HEK293 (cell line): Measurements from ENCODE around the gene TRIM33.

Source experiments
- AEBP2 ChIP-seq: fragments of 450-650 bp; formaldehyde crosslinking; IDR thresholded peaks from 2 replicates; pipeline ENCODE4 v1.5.1; 2016; ENCODE audit warnings: missing biosample characterization, missing genetic modification characterization, borderline replicate concordance
- GLIS1 ChIP-seq: fragments of 450-650 bp; formaldehyde crosslinking; IDR thresholded peaks from 2 replicates; pipeline ENCODE4 v1.5.1; 2016; ENCODE audit warnings: missing biosample characterization, missing genetic modification characterization
- GLIS2 ChIP-seq: fragments of 450-650 bp; formaldehyde crosslinking; IDR thresholded peaks from 2 replicates; pipeline ENCODE4 v1.5.1; 2016; ENCODE audit warnings: missing biosample characterization, missing genetic modification characterization
- INSM2 ChIP-seq: fragments of 450-650 bp; formaldehyde crosslinking; IDR thresholded peaks from 2 replicates; pipeline ENCODE4 v1.5.1; 2016; ENCODE audit warnings: missing biosample characterization, missing genetic modification characterization
- KLF10 ChIP-seq: fragments of 450-650 bp; IDR thresholded peaks from 2 replicates; pipeline ENCODE4 v1.5.1; 2018; ENCODE audit warnings: missing biosample characterization, mild to moderate bottlenecking, missing genetic modification characterization
- KLF8 ChIP-seq: fragments of 450-650 bp; formaldehyde crosslinking; IDR thresholded peaks from 2 replicates; pipeline ENCODE4 v1.5.1; 2016; ENCODE audit warnings: missing biosample characterization, missing genetic modification characterization
- KLF9 ChIP-seq: fragments of 450-650 bp; formaldehyde crosslinking; IDR thresholded peaks from 2 replicates; pipeline ENCODE4 v1.5.1; 2016; ENCODE audit warnings: missing biosample characterization, missing genetic modification characterization, low read depth
- REPIN1 ChIP-seq: fragments of 450-650 bp; formaldehyde crosslinking; IDR thresholded peaks from 2 replicates; pipeline ENCODE4 v1.5.1; 2017; ENCODE audit warnings: missing biosample characterization, missing genetic modification characterization, low read depth
- ZBTB11 ChIP-seq: fragments of 450-650 bp; formaldehyde crosslinking; conservative IDR thresholded peaks from 2 replicates; pipeline ENCODE4 v1.5.1; 2016; ENCODE audit warnings: low read depth, missing biosample characterization, missing genetic modification characterization
- ZBTB20 ChIP-seq: fragments of 450-650 bp; formaldehyde crosslinking; IDR thresholded peaks from 2 replicates; pipeline ENCODE4 v1.5.1; 2016; ENCODE audit warnings: missing biosample characterization, missing genetic modification characterization
- ZBTB7A ChIP-seq: fragments of 450-650 bp; formaldehyde crosslinking; IDR thresholded peaks from 2 replicates; pipeline ENCODE4 v1.5.1; 2016; ENCODE audit warnings: low read depth, missing biosample characterization, missing genetic modification characterization
- ZEB2 ChIP-seq: fragments of 450-650 bp; formaldehyde crosslinking; IDR thresholded peaks from 2 replicates; pipeline ENCODE4 v1.5.1; 2016; ENCODE audit warnings: missing biosample characterization, missing genetic modification characterization
- ZIC2 ChIP-seq: fragments of 450-650 bp; formaldehyde crosslinking; IDR thresholded peaks from 2 replicates; pipeline ENCODE4 v1.5.1; 2016; ENCODE audit warnings: missing biosample characterization, missing genetic modification characterization
- ZNF2 ChIP-seq: fragments of 450-650 bp; formaldehyde crosslinking; IDR thresholded peaks from 2 replicates; pipeline ENCODE4 v1.5.1; 2016; ENCODE audit warnings: missing biosample characterization, missing genetic modification characterization
- ZNF23 ChIP-seq: fragments of 450-650 bp; formaldehyde crosslinking; IDR thresholded peaks from 2 replicates; pipeline ENCODE4 v1.5.1; 2016; ENCODE audit warnings: missing biosample characterization, missing genetic modification characterization, borderline replicate concordance
- ZNF248 ChIP-seq: fragments of 450-650 bp; formaldehyde crosslinking; IDR thresholded peaks from 2 replicates; pipeline ENCODE4 v1.5.1; 2017; ENCODE audit warnings: missing biosample characterization, missing genetic modification characterization
- ZNF324 ChIP-seq: fragments of 450-650 bp; formaldehyde crosslinking; IDR thresholded peaks from 2 replicates; pipeline ENCODE4 v1.5.1; 2016; ENCODE audit warnings: missing biosample characterization, missing genetic modification characterization
- ZNF341 ChIP-seq: fragments of 450-650 bp; formaldehyde crosslinking; IDR thresholded peaks from 2 replicates; pipeline ENCODE4; 2016; ENCODE audit warnings: low read depth, missing biosample characterization, missing genetic modification characterization
- ZNF433 ChIP-seq: fragments of 450-650 bp; formaldehyde crosslinking; IDR thresholded peaks from 2 replicates; pipeline ENCODE4 v1.5.1; 2016; ENCODE audit warnings: missing biosample characterization, missing genetic modification characterization, low read depth
- ZNF449 ChIP-seq: fragments of 450-650 bp; formaldehyde crosslinking; IDR thresholded peaks from 2 replicates; pipeline ENCODE4 v1.5.1; 2017; ENCODE audit warnings: missing biosample characterization, mild to moderate bottlenecking, missing genetic modification characterization, moderate library complexity
- ZNF518A ChIP-seq: fragments of 450-650 bp; formaldehyde crosslinking; conservative IDR thresholded peaks from 2 replicates; pipeline ENCODE4 v1.5.1; 2016; ENCODE audit warnings: low read depth, missing biosample characterization, missing genetic modification characterization
- ZNF692 ChIP-seq: fragments of 450-650 bp; formaldehyde crosslinking; IDR thresholded peaks from 2 replicates; pipeline ENCODE4 v1.5.1; 2016; ENCODE audit warnings: missing biosample characterization, missing genetic modification characterization
- ZSCAN30 ChIP-seq: fragments of 450-650 bp; IDR thresholded peaks from 2 replicates; pipeline ENCODE4 v1.5.1; 2018; ENCODE audit warnings: missing biosample characterization, mild to moderate bottlenecking, missing genetic modification characterization, moderate library complexity

TRIM33 gene

GRCh38 chr1:114511032-114511785 is at the start of gene TRIM33 (continued):
- TF ChIP-seq AEBP2 (tag by site-specific recombination), result 0 out of 2 replicates have a peak, but pooled peaks have one; percentile 14
- peak; percentile 40; the same call in 1 of the 2 replicates for TF ChIP-seq ZIC2 (tag by site-specific recombination)
- peak; percentile 71 for TF ChIP-seq ZSCAN30
- peak; percentile 32; the same call in 1 of the 2 replicates for TF ChIP-seq ZNF449 (tag by site-specific recombination)
- peak; percentile 59; the same call in 1 of the 2 replicates for TF ChIP-seq KLF9 (tag by site-specific recombination)
- TF ChIP-seq INSM2 (tag by site-specific recombination), result peak; percentile 29; the same call in 1 of the 2 replicates
- TF ChIP-seq GLIS2 (tag by site-specific recombination), result peak; percentile 64; the same call in 1 of the 2 replicates
- TF ChIP-seq ZNF692 (tag by site-specific recombination), result peak; percentile 86; the same call in 1 of the 2 replicates
- no peak for TF ChIP-seq ZNF433 (tag by site-specific recombination)
- TF ChIP-seq ZNF248 (tag by site-specific recombination), result no peak
- peak; percentile 69; the same call in 1 of the 2 replicates for TF ChIP-seq ZBTB20 (tag by site-specific recombination)
- TF ChIP-seq ZNF324 (tag by site-specific recombination), result peak; percentile 80; the same call in 1 of the 2 replicates
- no peak for TF ChIP-seq ZNF23 (tag by site-specific recombination)
- peak; percentile 82 for TF ChIP-seq KLF8 (tag by site-specific recombination)
- TF ChIP-seq ZBTB11 (tag by site-specific recombination), result peak; percentile 90
- peak; percentile 82 for TF ChIP-seq GLIS1 (tag by site-specific recombination)
- peak; percentile 85; the same call in 1 of the 2 replicates for TF ChIP-seq ZNF2 (tag by site-specific recombination)
- no peak for TF ChIP-seq REPIN1 (tag by site-specific recombination)
- peak; percentile 64; the same call in 1 of the 2 replicates for TF ChIP-seq ZNF341
- TF ChIP-seq KLF10 (tag by site-specific recombination), result 0 out of 2 replicates have a peak, but pooled peaks have one; percentile 26
- 0 out of 2 replicates have a peak, but pooled peaks have one; percentile 23 for TF ChIP-seq ZNF518A (tag by site-specific recombination)
- peak; percentile 97 for TF ChIP-seq ZEB2
- peak; percentile 39; the same call in 1 of the 2 replicates for TF ChIP-seq ZBTB7A (tag by site-specific recombination)
